MM.1S (cell line): ENCODE measurements around the gene RAPGEF6.
"Not testable (repeated sequence)": the region's sequence is repeated elsewhere in the genome, so short reads cannot be mapped to it uniquely, and the experiment has no call there.

Experiments
- DNase-seq: peaks from one replicate; pipeline ENCODE4 v3.0.0-alpha.2; 2015
- H2AFZ ChIP-seq: fragments of 300-600 bp; sonication (generic); 2 replicates; pipeline ENCODE4 v1.6.0; 2016; ENCODE audit warnings: antibody characterized with exemption, low read length
- H3F3A ChIP-seq: fragments of 300-600 bp; sonication (generic); 2 replicates; pipeline ENCODE4 v1.6.1; 2016; ENCODE audit warnings: mild to moderate bottlenecking, antibody characterized with exemption, low read length, moderate library complexity, mixed read lengths; ENCODE audit not compliant: insufficient read depth
- H3K27ac ChIP-seq: fragments of 300-600 bp; sonication (generic); 2 replicates; pipeline ENCODE4 v1.5.1; 2016; ENCODE audit warnings: mild to moderate bottlenecking, low read length
- H3K27me3 ChIP-seq: fragments of 300-600 bp; sonication (generic); replicated peaks from 2 replicates; pipeline ENCODE4 v1.6.0; 2016; ENCODE audit warnings: low read length; ENCODE audit not compliant: insufficient read depth
- H3K36me3 ChIP-seq: fragments of 300-600 bp; sonication (generic); replicated peaks from 2 replicates; pipeline ENCODE4 v1.6.1; 2016; ENCODE audit warnings: mild to moderate bottlenecking, low read length, mixed read lengths; ENCODE audit not compliant: insufficient read depth
- H3K4me1 ChIP-seq: fragments of 300-600 bp; sonication (generic); 2 replicates; pipeline ENCODE4 v1.6.1; 2016; ENCODE audit warnings: low read length, mixed read lengths
- H3K4me2 ChIP-seq: fragments of 300-600 bp; sonication (generic); 2 replicates; pipeline ENCODE4 v1.6.0; 2016; ENCODE audit warnings: low read depth, low read length
- H3K4me3 ChIP-seq: fragments of 300-600 bp; sonication (generic); 2 replicates; pipeline ENCODE4 v1.5.1; 2016; ENCODE audit warnings: low read length, mixed read lengths
- H3K79me2 ChIP-seq: fragments of 300-600 bp; sonication (generic); 2 replicates; pipeline ENCODE4 v1.6.1; 2016; ENCODE audit warnings: mixed run types, low read length, mixed read lengths
- H3K9ac ChIP-seq: fragments of 300-600 bp; sonication (generic); 2 replicates; pipeline ENCODE4 v1.6.1; 2016; ENCODE audit warnings: low read length, mixed read lengths
- H3K9me2 ChIP-seq: fragments of 300-600 bp; sonication (generic); replicated peaks from 2 replicates; pipeline ENCODE4 v1.6.1; 2016; ENCODE audit warnings: mild to moderate bottlenecking, low read length, mixed read lengths; ENCODE audit not compliant: insufficient read depth
- H3K9me3 ChIP-seq: fragments of 300-600 bp; sonication (generic); replicated peaks from 2 replicates; pipeline ENCODE4 v1.6.1; 2016; ENCODE audit warnings: mild to moderate bottlenecking, low read length, mixed read lengths; ENCODE audit not compliant: insufficient read depth
- H4K20me1 ChIP-seq: fragments of 300-600 bp; sonication (generic); 2 replicates; pipeline ENCODE4 v1.6.1; 2016; ENCODE audit warnings: mild to moderate bottlenecking, low read length, moderate library complexity, mixed read lengths; ENCODE audit not compliant: insufficient read depth
- CTCF ChIP-seq: fragments of 300-600 bp; sonication (generic); IDR thresholded peaks from 2 replicates; pipeline ENCODE4 v1.5.1; 2016; ENCODE audit warnings: antibody characterized with exemption, low read length, mixed read lengths
- EZH2 ChIP-seq: fragments of 300-600 bp; sonication (generic); optimal IDR thresholded peaks from 2 replicates; pipeline ENCODE3; 2017; ENCODE audit warnings: low read depth, mild to moderate bottlenecking, antibody characterized with exemption, low read length, mixed read lengths
- EZH2phosphoT487 ChIP-seq: fragments of 300-600 bp; sonication (generic); IDR thresholded peaks from 2 replicates; pipeline ENCODE4 v1.6.1; 2018; ENCODE audit warnings: antibody characterized with exemption, low read length

Gene RAPGEF6

GRCh38 chr5:131593921-131594320 is 41.1 kb downstream of the RAPGEF6 start:
- H3K36me3 ChIP-seq = 0 out of 2 replicates have a peak, but pooled peaks cover 5% of the 10 kb centered on the region
- no peak for DNase-seq
- no peaks in the 10 kb centered on the region for H3K9me3 ChIP-seq
- H4K20me1 ChIP-seq = peaks cover 7% of the 10 kb centered on the region; the same call in 1 of the 2 replicates
- TF ChIP-seq CTCF (no peak), EZH2phosphoT487 (no peak), EZH2 (no peak)
- no peak overlapping the region for H2AFZ ChIP-seq
- no peak overlapping the region for H3K9ac ChIP-seq
- H3K4me1 ChIP-seq = no peaks in the 10 kb centered on the region
- H3K9me2 ChIP-seq = no peaks in the 10 kb centered on the region
- peaks cover 77% of the 10 kb centered on the region for H3K79me2 ChIP-seq
- H3F3A ChIP-seq = no peaks in the 10 kb centered on the region
- H3K4me2 ChIP-seq = no peak overlapping the region
- no peaks in the 10 kb centered on the region for H3K27me3 ChIP-seq
- no peak overlapping the region for H3K4me3 ChIP-seq
- H3K27ac ChIP-seq = no peak overlapping the region

DNA sequence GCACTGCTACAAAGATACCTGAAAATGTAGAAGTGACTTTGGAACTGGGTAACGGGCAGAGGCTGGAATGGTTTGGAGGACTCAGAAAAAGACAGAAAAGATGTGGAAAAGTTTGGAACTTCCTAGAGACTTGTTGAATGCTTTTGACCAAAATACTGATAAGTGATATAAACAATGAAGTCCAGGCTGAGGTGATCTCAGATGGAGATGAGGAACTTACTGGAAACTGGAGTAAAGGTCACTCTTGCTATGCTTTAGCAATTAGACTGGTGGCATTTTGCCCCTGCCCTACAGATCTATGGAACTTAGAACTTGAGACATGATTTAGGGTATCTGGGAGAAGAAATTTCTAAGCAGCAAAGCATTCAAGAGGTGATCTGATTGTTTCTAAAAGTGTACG is 41.6 kb downstream of the RAPGEF6 start:
- H3K27ac ChIP-seq, H3K36me3 ChIP-seq, H4K20me1 ChIP-seq, H3K9me3 ChIP-seq, H3K4me3 ChIP-seq, H3K9me2 ChIP-seq, H2AFZ ChIP-seq, H3F3A ChIP-seq, H3K4me2 ChIP-seq, H3K27me3 ChIP-seq, DNase-seq, H3K9ac ChIP-seq, H3K4me1 ChIP-seq: not testable (repeated sequence)
- H3K79me2 ChIP-seq = peaks cover 78% of the 10 kb centered on the region

DNA sequence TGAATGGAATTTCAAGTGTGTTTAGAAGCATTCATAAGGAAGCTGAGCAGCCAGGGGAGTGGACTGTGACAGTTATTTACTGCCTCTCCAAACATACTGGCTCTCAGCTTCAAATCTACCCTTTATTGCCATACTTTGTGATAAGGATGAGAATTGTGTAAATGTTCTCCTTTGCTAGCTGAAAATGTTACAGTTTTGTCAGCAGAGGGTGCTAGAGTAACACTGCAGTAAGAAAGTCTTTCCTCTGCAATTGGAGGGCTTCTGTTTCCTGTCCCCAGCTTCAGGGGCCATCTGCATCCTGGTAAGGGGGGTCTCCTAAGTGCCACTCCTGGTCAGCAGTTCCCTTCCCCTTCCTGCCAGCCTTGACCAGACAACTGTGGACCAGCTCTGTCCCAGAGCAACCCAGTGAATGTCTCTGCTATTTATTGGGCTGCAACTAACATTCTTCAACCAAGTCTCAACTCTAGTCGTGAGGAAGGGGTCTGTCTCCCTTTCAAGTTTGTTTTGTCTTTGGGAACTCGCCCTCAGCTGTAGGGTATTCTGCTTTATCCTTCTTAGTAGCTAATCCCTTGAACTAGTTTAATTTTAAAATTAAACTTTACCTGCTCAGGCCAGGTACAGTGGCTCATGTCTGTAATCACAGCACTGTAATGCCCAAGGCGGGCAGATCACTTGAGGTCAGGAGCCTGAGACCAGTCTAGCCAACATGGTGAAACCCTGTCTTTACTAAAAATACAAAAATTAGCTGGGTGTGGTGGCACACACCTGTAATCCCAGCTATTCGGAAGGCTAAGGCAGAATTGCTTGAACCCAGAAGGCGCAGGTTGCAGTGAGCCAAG is 45.3 kb downstream of the RAPGEF6 start:
- Histone ChIP-seq H3K9ac (no peak overlapping the region), H3K4me1 (0 out of 2 replicates have a peak, but pooled peaks cover 4% of the 10 kb centered on the region), H3K9me2 (no peaks in the 10 kb centered on the region), H2AFZ (no peak overlapping the region), H3K9me3 (no peaks in the 10 kb centered on the region), H3K27ac (no peak overlapping the region), H3F3A (no peaks in the 10 kb centered on the region), H3K4me3 (no peak overlapping the region), H3K27me3 (no peaks in the 10 kb centered on the region), H3K36me3 (no peaks in the 10 kb centered on the region), H4K20me1 (peaks cover 7% of the 10 kb centered on the region; the same call in 1 of the 2 replicates), H3K79me2 (peaks cover 79% of the 10 kb centered on the region), H3K4me2 (no peak overlapping the region)
- peak; percentile 27 for DNase-seq
- TF ChIP-seq EZH2 = no peak
- TF ChIP-seq CTCF = peak; percentile 81
- TF ChIP-seq EZH2phosphoT487 = no peak

DNA sequence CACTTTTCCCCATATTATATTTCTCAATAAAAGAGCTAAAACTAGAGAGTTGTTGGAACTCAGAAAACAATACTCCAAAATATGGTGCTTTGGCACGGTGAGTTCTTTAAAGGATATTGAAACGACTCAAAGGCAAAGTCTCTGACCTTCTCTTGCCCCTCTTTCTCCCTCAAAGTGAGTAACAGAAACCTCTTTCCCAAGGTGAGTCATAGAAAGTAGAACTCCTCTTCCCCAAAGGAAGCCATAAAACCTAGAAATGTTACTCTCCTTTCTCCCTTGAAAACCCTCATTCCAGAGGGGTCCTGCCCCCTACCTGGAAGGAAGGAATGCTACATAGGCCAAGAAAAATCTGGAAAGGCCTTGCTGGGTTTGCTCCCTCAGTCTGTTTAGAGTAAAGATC is 47.5 kb downstream of the RAPGEF6 start:
- Histone ChIP-seq H3K4me3 (no peak overlapping the region), H3K4me2 (no peak overlapping the region), H3K4me1 (0 out of 2 replicates have a peak, but pooled peaks cover 4% of the 10 kb centered on the region), H3K27me3 (no peaks in the 10 kb centered on the region), H3K9ac (no peak overlapping the region), H4K20me1 (peaks cover 4% of the 10 kb centered on the region; the same call in 1 of the 2 replicates), H2AFZ (no peak overlapping the region), H3K36me3 (no peaks in the 10 kb centered on the region), H3K9me2 (no peaks in the 10 kb centered on the region), H3K9me3 (no peaks in the 10 kb centered on the region), H3K27ac (no peak overlapping the region), H3F3A (no peaks in the 10 kb centered on the region), H3K79me2 (peaks cover 84% of the 10 kb centered on the region)
- no peak for DNase-seq
- TF ChIP-seq CTCF (no peak), EZH2 (no peak), EZH2phosphoT487 (no peak)
